Superior temporal gyrus (tissue), 1 donor: ENCODE measurements around the gene DYNC1I1.

Experiments used
- DNase-seq: peaks from one replicate; pipeline ENCODE4 v3.0.0-alpha.2; 2016; ENCODE audit errors: extremely low spot score

Gene DYNC1I1

DNA sequence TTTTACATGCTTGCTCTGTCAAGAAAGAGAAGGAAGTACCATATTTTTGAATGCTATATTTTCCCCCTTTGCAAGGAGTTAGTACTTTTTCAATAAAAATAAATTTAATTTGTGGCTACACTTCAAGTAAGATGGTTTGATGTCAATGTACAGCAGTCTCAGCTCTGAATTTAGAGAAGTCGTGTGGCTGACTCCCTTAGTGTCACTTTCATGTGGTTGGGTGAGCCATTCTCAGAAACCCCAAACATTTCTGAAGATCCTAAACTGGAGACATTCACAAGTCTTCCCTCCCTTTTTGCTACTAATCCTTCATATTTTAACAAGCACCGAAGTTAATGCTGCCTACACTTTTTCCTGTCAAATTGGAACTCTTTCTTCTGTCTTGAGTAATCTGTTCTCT, 244.4 kb downstream of the DYNC1I1 start:
- DNase-seq, result no peak

GRCh38 chr7:96017877-96018276, 245.5 kb downstream of the DYNC1I1 start:
- DNase-seq, result no peak

- DNase-seq, result no peak
Measured at GRCh38 chr7:96021568-96021967, 249.2 kb downstream of the DYNC1I1 start.

- no peak for DNase-seq
Measured at GRCh38 chr7:96023387-96023786, 251.0 kb downstream of the DYNC1I1 start.

DNA sequence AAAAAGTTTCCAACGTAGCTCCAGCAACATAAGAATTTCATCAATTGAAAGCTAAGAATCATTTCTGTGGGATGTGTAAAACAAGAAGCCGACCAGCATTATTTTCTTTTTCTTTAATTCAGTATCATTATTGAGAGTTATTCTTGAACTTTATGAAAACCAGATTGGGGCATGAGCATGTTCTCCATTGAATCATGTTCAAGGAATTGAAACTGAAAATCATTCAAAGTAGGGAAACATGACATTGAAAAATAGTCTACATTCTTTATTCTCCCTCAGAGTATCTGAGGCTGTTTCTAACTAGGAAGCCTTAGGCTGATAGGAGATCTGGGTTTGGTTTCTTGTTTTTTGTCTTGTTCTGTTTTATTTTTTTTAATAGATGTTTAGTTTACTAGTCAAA, 253.7 kb downstream of the DYNC1I1 start:
- no peak for DNase-seq

DNA sequence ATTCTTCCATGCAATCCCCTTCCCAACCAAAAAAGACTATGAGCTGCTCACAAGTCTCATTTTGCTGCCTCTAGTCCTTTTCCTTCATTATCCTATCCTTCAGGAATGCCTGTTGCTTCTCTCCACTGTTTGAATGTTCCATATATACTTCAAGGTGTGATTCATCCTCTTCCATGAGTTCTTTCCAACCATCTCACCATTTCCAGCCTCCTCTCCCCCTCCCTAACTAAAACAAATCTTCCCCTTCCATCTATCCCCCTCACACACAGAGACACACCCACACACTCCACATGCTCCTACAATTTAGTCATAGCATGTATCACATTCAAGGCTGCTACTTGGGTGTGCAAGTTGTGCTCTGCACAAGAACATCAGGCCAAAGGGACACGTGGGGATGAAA, 254.3 kb downstream of the DYNC1I1 start:
- no peak for DNase-seq

DNA sequence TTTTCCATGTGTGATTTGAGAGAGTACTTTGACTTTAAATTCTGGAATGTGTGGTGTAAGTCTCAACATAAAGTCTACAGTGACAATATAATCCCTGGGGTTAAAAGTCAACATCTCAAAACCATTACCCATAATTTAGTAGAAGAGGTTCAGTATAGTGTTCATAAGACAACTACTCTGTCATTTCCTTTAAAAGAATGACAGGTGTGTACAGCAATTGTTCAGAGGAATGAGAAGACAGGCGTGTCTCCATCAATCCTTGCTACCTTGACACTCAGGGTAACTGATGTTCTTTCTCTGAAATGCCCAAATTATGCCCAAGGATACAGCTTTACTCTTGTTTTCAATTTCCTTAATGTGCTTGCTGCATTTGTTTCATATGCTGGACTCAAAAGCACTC, 256.4 kb downstream of the DYNC1I1 start:
- no peak for DNase-seq

GRCh38 chr7:96033009-96033598, 260.8 kb downstream of the DYNC1I1 start:
- no peak for DNase-seq

DNA sequence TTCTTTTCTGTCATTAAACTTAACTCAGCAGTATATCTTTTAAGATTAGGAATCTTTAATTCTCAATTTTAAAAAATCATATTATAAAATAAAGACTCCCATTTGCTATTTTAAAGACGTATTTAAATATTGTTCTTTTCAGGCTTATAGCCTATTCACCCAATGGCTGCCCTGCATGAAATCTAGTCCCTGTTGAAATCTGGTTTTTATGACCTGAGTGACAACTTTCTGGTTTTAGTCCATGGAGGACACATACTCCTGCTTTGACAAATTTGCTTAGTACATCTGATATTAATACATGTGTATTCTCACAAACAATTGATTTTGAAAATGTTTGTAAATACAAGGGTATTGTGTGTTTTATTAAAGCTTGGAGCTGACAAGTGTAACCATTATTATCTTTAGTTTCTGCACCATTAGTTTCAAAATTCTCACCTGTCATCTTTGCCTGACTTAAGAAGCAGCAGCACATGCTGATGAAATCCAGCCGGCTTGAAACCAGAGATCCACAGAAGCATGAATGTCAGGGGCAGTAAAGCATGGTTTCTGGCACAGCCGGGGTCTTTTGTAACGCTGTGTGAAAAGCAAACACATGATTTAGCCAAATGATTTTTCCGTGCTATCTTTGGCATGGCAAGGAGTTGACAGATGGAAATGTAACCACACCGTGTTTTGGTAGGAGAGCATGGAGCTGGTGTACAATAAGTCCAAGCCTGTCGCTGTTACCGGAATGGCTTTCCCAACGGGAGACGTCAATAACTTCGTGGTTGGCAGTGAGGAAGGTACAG, 262.8 kb downstream of the DYNC1I1 start:
- DNase-seq, result peak; percentile 16

DNA sequence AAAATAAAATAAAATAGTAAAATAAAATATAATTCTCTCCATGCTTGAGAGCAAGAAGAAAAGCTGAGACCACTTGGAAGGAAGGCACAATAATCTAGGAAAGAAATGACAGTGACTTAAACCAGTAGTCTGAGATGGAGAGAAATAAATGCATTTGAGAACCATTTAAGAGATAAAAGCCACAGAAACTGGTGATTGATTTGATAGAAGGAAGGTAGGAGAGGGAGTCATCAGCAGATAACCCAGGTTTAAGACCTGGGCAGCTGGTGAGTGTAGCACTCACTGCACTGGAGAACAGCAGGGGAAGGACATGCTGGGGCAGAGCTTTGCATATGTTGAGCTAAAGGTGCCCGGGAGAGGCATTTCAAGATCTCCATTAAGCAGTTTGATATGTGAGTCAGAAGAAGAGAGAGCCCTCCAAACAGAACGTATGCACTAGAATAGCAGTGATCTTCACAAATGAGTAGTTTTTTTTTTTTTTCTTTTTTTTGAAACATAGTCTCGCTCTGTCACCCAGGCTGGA, 268.0 kb downstream of the DYNC1I1 start:
- DNase-seq, result no peak

GRCh38 chr7:96041171-96041570, 268.8 kb downstream of the DYNC1I1 start:
- peak; percentile 42 for DNase-seq

DNA sequence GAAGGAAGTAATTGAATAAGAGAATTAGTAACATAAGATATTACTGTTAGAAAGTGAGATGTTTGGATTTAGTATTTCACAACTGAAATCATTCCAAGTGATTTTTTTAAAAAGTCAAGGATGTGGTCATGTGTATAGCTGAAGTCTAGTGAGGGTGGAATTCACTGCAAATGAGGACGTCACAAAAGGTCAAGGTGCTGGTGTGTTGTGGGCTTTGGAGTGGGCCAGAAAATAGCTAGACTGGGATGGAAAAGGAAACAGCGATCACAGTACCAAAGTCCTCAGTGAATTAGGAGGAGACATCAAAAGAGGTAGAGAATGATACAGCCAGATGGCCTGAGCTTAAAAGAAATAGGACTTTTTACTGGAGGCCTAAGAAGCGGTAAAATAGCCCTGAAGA, 272.8 kb downstream of the DYNC1I1 start:
- no peak for DNase-seq

DNA sequence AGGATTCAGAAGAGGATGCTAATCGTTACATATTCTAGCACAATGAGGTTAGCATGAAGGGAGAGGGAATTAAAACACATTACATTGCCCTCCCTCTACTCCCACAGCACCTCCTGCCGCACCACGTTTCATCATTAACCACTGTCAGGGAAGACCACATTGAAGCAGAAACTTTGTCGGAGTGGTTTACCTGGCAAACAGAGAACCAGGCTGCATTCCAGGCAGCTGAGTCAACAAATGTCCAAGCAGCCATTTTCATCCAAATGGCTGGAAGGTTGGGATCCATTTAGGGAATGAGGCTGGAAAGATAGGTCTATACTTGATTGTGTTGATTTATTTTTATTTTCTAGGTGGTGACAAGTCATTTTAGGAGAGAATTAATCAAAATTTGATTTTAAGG, 273.6 kb downstream of the DYNC1I1 start:
- no peak for DNase-seq

DNA sequence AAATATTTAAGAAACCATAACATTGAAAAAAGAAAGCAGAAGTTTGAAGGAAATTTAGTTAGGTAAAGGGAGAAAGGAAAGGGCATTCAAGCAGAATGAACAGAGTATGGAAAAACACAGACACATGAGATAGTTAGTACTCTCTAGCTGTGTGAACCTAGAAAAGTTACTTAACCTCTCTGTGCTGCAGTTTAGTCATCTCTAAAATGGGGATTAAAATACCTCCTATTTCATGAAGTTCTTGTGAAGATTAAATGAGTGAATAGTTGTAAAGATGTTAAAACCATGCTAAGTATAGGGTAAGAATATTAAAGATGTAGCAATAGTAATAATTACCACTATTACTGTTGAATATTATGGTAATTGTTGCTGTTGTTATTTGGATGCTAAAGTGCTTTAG, 279.9 kb downstream of the DYNC1I1 start:
- DNase-seq, result no peak

GRCh38 chr7:96052860-96053470, 280.6 kb downstream of the DYNC1I1 start:
- no peak for DNase-seq

- no peak for DNase-seq
Measured at GRCh38 chr7:96055717-96056116, 283.4 kb downstream of the DYNC1I1 start.

- no peak for DNase-seq
Measured at GRCh38 chr7:96059075-96059474, 286.7 kb downstream of the DYNC1I1 start.

DNA sequence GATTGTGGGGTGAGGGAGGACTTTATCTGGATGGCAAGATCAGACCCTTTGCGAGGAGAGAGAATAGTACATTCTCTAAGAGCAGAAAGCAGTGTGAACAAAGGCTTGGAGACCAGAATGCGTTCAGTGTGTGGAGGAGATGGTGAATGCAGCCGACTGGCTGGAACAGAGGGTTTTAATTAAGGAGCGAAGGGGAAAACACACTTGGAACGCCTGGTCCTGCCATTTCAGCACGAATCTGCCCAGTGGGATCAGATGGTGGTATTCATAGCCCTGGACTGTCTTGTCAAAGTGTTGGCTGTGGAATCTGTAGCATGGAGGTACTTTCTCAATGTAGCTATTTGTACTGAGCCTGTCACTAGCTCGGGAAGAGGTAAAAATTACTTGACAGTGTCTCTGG, 288.7 kb downstream of the DYNC1I1 start:
- no peak for DNase-seq

GRCh38 chr7:96061844-96062243, 289.5 kb downstream of the DYNC1I1 start:
- DNase-seq, result no peak

DNA sequence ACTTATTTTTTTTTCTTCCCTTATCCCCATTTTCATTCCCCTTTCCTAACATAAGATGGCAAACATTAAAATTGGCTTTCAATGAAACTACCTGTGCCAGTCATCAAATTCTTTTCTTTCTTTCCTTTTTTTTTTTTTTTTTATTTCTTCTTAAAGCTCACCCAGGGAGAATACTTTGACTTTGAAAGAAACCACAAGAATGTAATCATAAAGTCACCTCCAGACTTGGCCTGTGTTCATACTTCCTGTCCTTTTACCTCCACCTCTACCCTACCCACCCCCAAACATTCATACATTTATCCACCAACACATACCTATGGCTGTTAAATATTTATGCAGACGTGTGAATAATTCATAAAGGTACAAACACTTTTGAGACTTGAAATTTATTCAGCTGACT, 295.0 kb downstream of the DYNC1I1 start:
- no peak for DNase-seq

DNA sequence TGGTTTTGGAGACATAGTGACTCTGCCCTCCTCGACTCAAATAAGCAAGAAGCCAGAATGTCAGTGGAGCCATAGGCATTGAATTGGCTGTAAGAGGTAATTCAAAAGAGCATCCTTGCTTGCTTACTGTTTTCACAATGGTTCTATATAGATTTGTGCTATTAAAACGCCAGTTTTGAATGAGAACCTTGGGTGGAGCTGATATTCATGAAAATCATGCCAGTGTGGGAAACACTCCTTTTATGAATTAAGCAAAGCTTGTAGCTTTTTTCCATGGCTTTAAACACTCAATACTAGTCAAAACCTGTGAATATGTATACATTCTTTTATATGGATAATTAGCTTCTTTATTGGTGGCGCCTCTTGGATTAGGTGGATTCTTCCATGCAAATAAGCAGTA, 297.0 kb downstream of the DYNC1I1 start:
- DNase-seq, result no peak

- DNase-seq, result no peak
Measured at GRCh38 chr7:96074871-96075270, 302.5 kb downstream of the DYNC1I1 start.
